Right lobe of liver (tissue), 4 donors: ENCODE measurements around the gene REG1A.

Source experiments
- CTCF ChIP-seq, 4 donors: fragments of 200-600 bp in 3 of 4; fragments of 450-650 bp in 1 of 4; IDR thresholded peaks; one replicate each; pipeline versions ENCODE4 v1.5.1 to v1.8.0; 2016 to 2022; ENCODE audit warnings: antibody characterized with exemption in 4 of 4, mild to moderate bottlenecking in 2 of 4
- POLR2A ChIP-seq: fragments of 450-650 bp; IDR thresholded peaks from one replicate; pipeline ENCODE4 v1.6.1; 2017; ENCODE audit warnings: antibody characterized with exemption, mild to moderate bottlenecking
- donor health status: DM: no; HTN: no; CAD: no.
- donor health status: DM: no; HTN: no; CAD: no.
- donor health status: DM: no; HTN: yes; CAD: no.

- no peak for TF ChIP-seq CTCF (IDR thresholded peaks at IDR 0.05)
- no peak for TF ChIP-seq POLR2A
Measured at GRCh38 chr2:79129260-79129659, 9.0 kb downstream of the REG1A start.
